GM18517 (cell line): ENCODE measurements around the gene ARMC9.
A peak's percentile ranks its signal among the peaks of the same experiment; 100 is the strongest.
"Not testable (repeated sequence)": the region's sequence is repeated elsewhere in the genome, so short reads cannot be mapped to it uniquely, and the experiment has no call there.

ENCODE experiments used
- ATAC-seq: cut with Tn5 transposase; IDR thresholded peaks from one replicate; pipeline ENCODE4 v1.9.1; 2021; ENCODE audit warnings: mild to moderate bottlenecking, moderate library complexity; ENCODE audit not compliant: unreplicated experiment

The ARMC9 gene

GRCh38 chr2:231357931-231358330 lies 159.5 kb downstream of the ARMC9 start:
- no peak for ATAC-seq

GRCh38 chr2:231359441-231359840 lies 161.0 kb downstream of the ARMC9 start:
- ATAC-seq: no peak

GRCh38 chr2:231359948-231360347 lies 161.5 kb downstream of the ARMC9 start:
- ATAC-seq: no peak

GRCh38 chr2:231360401-231360800 lies 162.0 kb downstream of the ARMC9 start:
- no peak for ATAC-seq

- ATAC-seq: no peak
Observed at GRCh38 chr2:231360881-231361371, 162.5 kb downstream of the ARMC9 start.

GRCh38 chr2:231361701-231362554 lies 163.5 kb downstream of the ARMC9 start:
- peak; percentile 94 for ATAC-seq

GRCh38 chr2:231362555-231363184 lies 164.2 kb downstream of the ARMC9 start:
- ATAC-seq: no peak

GRCh38 chr2:231364061-231364460 lies 165.6 kb downstream of the ARMC9 start:
- ATAC-seq: no peak

GRCh38 chr2:231364961-231365810 lies 166.8 kb downstream of the ARMC9 start:
- no peak for ATAC-seq

GRCh38 chr2:231367178-231367577 lies 168.7 kb downstream of the ARMC9 start:
- ATAC-seq: no peak

GRCh38 chr2:231369580-231370428 lies 171.4 kb downstream of the ARMC9 start:
- no peak for ATAC-seq

GRCh38 chr2:231370429-231370748 lies 172.0 kb downstream of the ARMC9 start:
- ATAC-seq: no peak

GRCh38 chr2:231370749-231371429 lies 172.5 kb downstream of the ARMC9 start:
- ATAC-seq: no peak

- ATAC-seq: no peak
Observed at GRCh38 chr2:231371430-231372054, 173.1 kb downstream of the ARMC9 start.

GRCh38 chr2:231372326-231372725 lies 173.9 kb downstream of the ARMC9 start:
- no peak for ATAC-seq

GRCh38 chr2:231373184-231373583 lies 174.8 kb downstream of the ARMC9 start:
- no peak for ATAC-seq

- no peak for ATAC-seq
Observed at GRCh38 chr2:231373786-231374349, 175.4 kb downstream of the ARMC9 start.

GRCh38 chr2:231374771-231375170 lies 176.3 kb downstream of the ARMC9 start:
- no peak for ATAC-seq

GRCh38 chr2:231375994-231376615 lies 177.7 kb downstream of the ARMC9 start:
- not testable (repeated sequence) for ATAC-seq
